Measurements from ENCODE around the gene CDC42EP3. TPM values are rescaled to one million over a fixed set of nuclear protein-coding genes. Genes with fewer than 3 reads are reported as not detected.
A peak's percentile ranks its signal among the peaks of the same experiment; 100 is the strongest.

The CDC42EP3 gene
- total and polyA plus RNA-seq, 2 experiments from 2014 or later, result 31.4 TPM

DNA sequence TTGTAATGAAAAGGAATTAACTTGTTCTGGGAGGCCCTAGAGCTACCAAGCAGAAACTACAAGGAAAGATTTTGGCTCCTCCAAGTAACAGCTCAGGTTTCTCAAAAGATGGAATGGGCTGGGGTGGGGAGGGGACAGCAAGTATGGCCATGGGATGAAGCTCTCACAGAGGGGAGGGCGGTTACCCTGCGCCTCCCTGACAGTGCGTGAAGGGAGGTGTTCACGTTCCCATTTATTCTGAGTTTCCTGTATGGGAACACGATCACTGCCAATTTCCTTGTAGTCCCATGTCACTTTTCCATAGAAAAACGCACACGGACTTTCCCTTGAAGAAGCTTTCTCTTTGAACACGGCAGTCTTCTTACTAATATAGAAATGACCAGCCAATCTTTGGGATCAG, 17.0 kb downstream of the CDC42EP3 start (continued):
- TF ChIP-seq, protein P1, sequence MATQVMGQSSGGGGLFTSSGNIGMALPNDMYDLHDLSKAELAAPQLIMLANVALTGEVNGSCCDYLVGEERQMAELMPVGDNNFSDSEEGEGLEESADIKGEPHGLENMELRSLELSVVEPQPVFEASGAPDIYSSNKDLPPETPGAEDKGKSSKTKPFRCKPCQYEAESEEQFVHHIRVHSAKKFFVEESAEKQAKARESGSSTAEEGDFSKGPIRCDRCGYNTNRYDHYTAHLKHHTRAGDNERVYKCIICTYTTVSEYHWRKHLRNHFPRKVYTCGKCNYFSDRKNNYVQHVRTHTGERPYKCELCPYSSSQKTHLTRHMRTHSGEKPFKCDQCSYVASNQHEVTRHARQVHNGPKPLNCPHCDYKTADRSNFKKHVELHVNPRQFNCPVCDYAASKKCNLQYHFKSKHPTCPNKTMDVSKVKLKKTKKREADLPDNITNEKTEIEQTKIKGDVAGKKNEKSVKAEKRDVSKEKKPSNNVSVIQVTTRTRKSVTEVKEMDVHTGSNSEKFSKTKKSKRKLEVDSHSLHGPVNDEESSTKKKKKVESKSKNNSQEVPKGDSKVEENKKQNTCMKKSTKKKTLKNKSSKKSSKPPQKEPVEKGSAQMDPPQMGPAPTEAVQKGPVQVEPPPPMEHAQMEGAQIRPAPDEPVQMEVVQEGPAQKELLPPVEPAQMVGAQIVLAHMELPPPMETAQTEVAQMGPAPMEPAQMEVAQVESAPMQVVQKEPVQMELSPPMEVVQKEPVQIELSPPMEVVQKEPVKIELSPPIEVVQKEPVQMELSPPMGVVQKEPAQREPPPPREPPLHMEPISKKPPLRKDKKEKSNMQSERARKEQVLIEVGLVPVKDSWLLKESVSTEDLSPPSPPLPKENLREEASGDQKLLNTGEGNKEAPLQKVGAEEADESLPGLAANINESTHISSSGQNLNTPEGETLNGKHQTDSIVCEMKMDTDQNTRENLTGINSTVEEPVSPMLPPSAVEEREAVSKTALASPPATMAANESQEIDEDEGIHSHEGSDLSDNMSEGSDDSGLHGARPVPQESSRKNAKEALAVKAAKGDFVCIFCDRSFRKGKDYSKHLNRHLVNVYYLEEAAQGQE (IDR thresholded peaks at IDR 0.05; ENCODE audit: unreplicated experiment), result no peak
- TF ChIP-seq, protein P2, sequence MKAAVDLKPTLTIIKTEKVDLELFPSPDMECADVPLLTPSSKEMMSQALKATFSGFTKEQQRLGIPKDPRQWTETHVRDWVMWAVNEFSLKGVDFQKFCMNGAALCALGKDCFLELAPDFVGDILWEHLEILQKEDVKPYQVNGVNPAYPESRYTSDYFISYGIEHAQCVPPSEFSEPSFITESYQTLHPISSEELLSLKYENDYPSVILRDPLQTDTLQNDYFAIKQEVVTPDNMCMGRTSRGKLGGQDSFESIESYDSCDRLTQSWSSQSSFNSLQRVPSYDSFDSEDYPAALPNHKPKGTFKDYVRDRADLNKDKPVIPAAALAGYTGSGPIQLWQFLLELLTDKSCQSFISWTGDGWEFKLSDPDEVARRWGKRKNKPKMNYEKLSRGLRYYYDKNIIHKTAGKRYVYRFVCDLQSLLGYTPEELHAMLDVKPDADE (IDR thresholded peaks at IDR 0.05), result no peak

DNA sequence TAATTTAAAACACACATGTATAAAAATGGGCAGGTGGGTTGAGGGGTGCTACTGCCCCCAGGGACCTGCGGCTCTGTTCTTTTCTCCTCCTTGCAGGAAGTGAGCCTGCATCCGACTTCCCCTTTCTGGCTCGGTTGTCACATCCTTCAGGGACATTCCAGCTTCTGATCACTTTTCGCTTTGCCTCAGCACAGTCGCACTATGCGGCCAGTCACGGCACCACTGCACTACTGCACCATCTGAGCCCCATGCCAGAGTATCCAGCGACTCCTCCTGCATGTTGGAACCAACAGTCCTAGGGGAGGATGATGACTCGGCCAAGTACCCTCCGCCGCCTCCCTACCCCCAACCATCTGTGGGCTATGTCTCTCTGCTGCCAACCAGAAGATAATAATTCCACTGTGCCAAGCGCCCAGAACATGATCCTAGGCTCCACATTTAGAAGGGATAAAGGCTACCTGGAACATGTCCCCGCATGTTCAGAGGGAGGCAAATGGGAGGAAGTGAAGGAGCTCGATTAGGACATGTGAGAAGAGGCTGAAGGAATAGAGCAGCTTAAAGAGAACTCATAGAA, 17.6 kb downstream of the CDC42EP3 start:
- peaks cover 4% of the 10 kb centered on the region; the same call in 1 of the 2 replicates for H4K20me1 ChIP-seq (replicated peaks; ENCODE audit: insufficient read depth)
- TF ChIP-seq, protein P2 (IDR thresholded peaks at IDR 0.05), result no peak
- no peak for TF ChIP-seq NANOG (IDR thresholded peaks at IDR 0.05; ENCODE audit: borderline replicate concordance)
- no peak for TF ChIP-seq CREB1 (CRISPR knock-in tag; IDR thresholded peaks at IDR 0.05; ENCODE audit: low read depth)
- TF ChIP-seq ZNF331 (CRISPR knock-in tag; IDR thresholded peaks at IDR 0.05; ENCODE audit: low read depth), result no peak
- TF ChIP-seq ZNF114 (CRISPR knock-in tag; IDR thresholded peaks at IDR 0.05), result no peak
- TF ChIP-seq, protein P3, sequence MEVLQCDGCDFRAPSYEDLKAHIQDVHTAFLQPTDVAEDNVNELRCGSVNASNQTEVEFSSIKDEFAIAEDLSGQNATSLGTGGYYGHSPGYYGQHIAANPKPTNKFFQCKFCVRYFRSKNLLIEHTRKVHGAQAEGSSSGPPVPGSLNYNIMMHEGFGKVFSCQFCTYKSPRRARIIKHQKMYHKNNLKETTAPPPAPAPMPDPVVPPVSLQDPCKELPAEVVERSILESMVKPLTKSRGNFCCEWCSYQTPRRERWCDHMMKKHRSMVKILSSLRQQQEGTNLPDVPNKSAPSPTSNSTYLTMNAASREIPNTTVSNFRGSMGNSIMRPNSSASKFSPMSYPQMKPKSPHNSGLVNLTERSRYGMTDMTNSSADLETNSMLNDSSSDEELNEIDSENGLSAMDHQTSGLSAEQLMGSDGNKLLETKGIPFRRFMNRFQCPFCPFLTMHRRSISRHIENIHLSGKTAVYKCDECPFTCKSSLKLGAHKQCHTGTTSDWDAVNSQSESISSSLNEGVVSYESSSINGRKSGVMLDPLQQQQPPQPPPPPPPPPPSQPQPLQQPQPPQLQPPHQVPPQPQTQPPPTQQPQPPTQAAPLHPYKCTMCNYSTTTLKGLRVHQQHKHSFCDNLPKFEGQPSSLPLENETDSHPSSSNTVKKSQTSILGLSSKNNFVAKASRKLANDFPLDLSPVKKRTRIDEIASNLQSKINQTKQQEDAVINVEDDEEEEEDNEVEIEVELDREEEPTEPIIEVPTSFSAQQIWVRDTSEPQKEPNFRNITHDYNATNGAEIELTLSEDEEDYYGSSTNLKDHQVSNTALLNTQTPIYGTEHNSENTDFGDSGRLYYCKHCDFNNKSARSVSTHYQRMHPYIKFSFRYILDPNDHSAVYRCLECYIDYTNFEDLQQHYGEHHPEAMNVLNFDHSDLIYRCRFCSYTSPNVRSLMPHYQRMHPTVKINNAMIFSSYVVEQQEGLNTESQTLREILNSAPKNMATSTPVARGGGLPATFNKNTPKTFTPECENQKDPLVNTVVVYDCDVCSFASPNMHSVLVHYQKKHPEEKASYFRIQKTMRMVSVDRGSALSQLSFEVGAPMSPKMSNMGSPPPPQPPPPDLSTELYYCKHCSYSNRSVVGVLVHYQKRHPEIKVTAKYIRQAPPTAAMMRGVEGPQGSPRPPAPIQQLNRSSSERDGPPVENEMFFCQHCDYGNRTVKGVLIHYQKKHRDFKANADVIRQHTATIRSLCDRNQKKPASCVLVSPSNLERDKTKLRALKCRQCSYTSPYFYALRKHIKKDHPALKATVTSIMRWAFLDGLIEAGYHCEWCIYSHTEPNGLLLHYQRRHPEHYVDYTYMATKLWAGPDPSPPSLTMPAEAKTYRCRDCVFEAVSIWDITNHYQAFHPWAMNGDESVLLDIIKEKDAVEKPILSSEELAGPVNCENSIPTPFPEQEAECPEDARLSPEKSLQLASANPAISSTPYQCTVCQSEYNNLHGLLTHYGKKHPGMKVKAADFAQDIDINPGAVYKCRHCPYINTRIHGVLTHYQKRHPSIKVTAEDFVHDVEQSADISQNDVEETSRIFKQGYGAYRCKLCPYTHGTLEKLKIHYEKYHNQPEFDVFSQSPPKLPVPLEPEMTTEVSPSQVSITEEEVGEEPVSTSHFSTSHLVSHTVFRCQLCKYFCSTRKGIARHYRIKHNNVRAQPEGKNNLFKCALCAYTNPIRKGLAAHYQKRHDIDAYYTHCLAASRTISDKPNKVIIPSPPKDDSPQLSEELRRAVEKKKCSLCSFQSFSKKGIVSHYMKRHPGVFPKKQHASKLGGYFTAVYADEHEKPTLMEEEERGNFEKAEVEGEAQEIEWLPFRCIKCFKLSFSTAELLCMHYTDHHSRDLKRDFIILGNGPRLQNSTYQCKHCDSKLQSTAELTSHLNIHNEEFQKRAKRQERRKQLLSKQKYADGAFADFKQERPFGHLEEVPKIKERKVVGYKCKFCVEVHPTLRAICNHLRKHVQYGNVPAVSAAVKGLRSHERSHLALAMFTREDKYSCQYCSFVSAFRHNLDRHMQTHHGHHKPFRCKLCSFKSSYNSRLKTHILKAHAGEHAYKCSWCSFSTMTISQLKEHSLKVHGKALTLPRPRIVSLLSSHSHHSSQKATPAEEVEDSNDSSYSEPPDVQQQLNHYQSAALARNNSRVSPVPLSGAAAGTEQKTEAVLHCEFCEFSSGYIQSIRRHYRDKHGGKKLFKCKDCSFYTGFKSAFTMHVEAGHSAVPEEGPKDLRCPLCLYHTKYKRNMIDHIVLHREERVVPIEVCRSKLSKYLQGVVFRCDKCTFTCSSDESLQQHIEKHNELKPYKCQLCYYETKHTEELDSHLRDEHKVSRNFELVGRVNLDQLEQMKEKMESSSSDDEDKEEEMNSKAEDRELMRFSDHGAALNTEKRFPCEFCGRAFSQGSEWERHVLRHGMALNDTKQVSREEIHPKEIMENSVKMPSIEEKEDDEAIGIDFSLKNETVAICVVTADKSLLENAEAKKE (CRISPR knock-in tag; IDR thresholded peaks at IDR 0.05), result no peak
- TF ChIP-seq STAT1 (IDR thresholded peaks at IDR 0.05; ENCODE audit: unreplicated experiment), result no peak
- TF ChIP-seq JUNB (IDR thresholded peaks at IDR 0.05; ENCODE audit: unreplicated experiment), result no peak

More for the DNA sequence above, 17.6 kb downstream of the CDC42EP3 start:
- DNase-seq (ENCODE audit: low spot score), result no peak
- Mint-ChIP-seq H3K36me3 (ENCODE audit: low read depth) (peaks cover 28% of the 10 kb centered on the region), H3K27ac (peak overlapping the region; percentile 67), H3K4me3 (peak overlapping the region; percentile 58; the same call in 2 of the 3 replicates), H3K4me1 (peaks cover 75% of the 10 kb centered on the region), H3K27me3 (ENCODE audit: insufficient read depth, low read depth, poor library complexity) (peaks cover 6% of the 10 kb centered on the region), H3K9me3 (no peaks in the 10 kb centered on the region)
- Histone ChIP-seq H2AFZ (no peak overlapping the region), H3K36me3 (ENCODE audit: insufficient read depth) (no peaks in the 10 kb centered on the region), H3K9me2 (ENCODE audit: insufficient read depth) (no peaks in the 10 kb centered on the region), H3K4me1 (ENCODE audit: insufficient read depth) (peaks cover 61% of the 10 kb centered on the region), H3K27me3 (ENCODE audit: insufficient read depth) (peaks cover 10% of the 10 kb centered on the region), H3K79me2 (replicated peaks; ENCODE audit: insufficient read depth) (peaks cover 72% of the 10 kb centered on the region), H3K4me2 (peak overlapping the region; percentile 60), H3K27ac (ENCODE audit: low read depth) (peak overlapping the region; percentile 36; the same call in 1 of the 2 replicates), H3K4me3 (peak overlapping the region; percentile 36; the same call in 1 of the 2 replicates), H3F3A (replicated peaks; ENCODE audit: low read depth) (peaks cover 11% of the 10 kb centered on the region)
- ATAC-seq, result peak; percentile 7; the same call in 2 of the 3 replicates
